OCI-LY1 (cell line): ENCODE measurements around the gene PLA2G2E.

ENCODE experiments used
- H2AFZ ChIP-seq: fragments of 200-600 bp; sonication (generic), shearing (Covaris generic); 2 replicates; pipeline ENCODE4 v1.6.0; 2014; ENCODE audit warnings: antibody characterized with exemption, mild to moderate bottlenecking, low read length
- H3F3A ChIP-seq: fragments of 200-600 bp; sonication (generic), shearing (Covaris generic); 2 replicates; pipeline ENCODE4 v1.6.0; 2014; ENCODE audit warnings: mild to moderate bottlenecking, antibody characterized with exemption, low read length, moderate library complexity; ENCODE audit not compliant: insufficient read depth
- H3K27ac ChIP-seq: fragments of 200-600 bp; sonication (generic); 2 replicates; pipeline ENCODE4 v1.5.1; 2014; ENCODE audit warnings: low read length, mixed run types, mild to moderate bottlenecking, low read depth; ENCODE audit not compliant: poor library complexity, severe bottlenecking
- H3K27me3 ChIP-seq: fragments of 200-600 bp; sonication (generic); 2 replicates; pipeline ENCODE4 v1.6.0; 2014; ENCODE audit warnings: antibody characterized with exemption, mild to moderate bottlenecking, low read length, moderate library complexity; ENCODE audit not compliant: insufficient read depth
- H3K36me3 ChIP-seq: fragments of 200-600 bp; sonication (generic); 2 replicates; pipeline ENCODE4 v1.6.1; 2014; ENCODE audit warnings: mild to moderate bottlenecking, antibody characterized with exemption, low read length, moderate library complexity, mixed read lengths; ENCODE audit not compliant: insufficient read depth
- H3K4me1 ChIP-seq: fragments of 200-600 bp; sonication (generic); 2 replicates; pipeline ENCODE4 v1.5.1; 2014; ENCODE audit warnings: mild to moderate bottlenecking, low read length, moderate library complexity; ENCODE audit not compliant: insufficient read depth, severe bottlenecking
- H3K4me2 ChIP-seq: fragments of 200-600 bp; sonication (generic), shearing (Covaris generic); 2 replicates; pipeline ENCODE4 v1.6.1; 2014; ENCODE audit warnings: low read length
- H3K4me3 ChIP-seq: fragments of 200-600 bp; sonication (generic); 2 replicates; pipeline ENCODE4 v1.5.1; 2014; ENCODE audit warnings: low read length, low read depth, mild to moderate bottlenecking, mixed read lengths; ENCODE audit not compliant: poor library complexity, severe bottlenecking
- H3K79me2 ChIP-seq: fragments of 200-600 bp; shearing (Covaris generic); 2 replicates; pipeline ENCODE4 v1.6.1; 2016; ENCODE audit warnings: mixed run types, low read length, mixed read lengths; ENCODE audit not compliant: insufficient read depth
- H3K9ac ChIP-seq: fragments of 200-600 bp; sonication (generic), shearing (Covaris generic); 2 replicates; pipeline ENCODE4 v1.6.1; 2014; ENCODE audit warnings: mild to moderate bottlenecking, low read length, mixed read lengths
- H3K9me2 ChIP-seq: fragments of 200-600 bp; sonication (generic), shearing (Covaris generic); 2 replicates; pipeline ENCODE4 v1.6.1; 2014; ENCODE audit warnings: low read depth, mild to moderate bottlenecking, low read length, mixed read lengths
- H3K9me3 ChIP-seq: fragments of 200-600 bp; shearing (Covaris generic); 2 replicates; pipeline ENCODE4 v1.6.1; 2014; ENCODE audit warnings: low read length, mixed read lengths
- H4K20me1 ChIP-seq: fragments of 200-600 bp; sonication (generic), shearing (Covaris generic); 2 replicates; pipeline ENCODE4 v1.6.0; 2016; ENCODE audit warnings: mild to moderate bottlenecking, low read length; ENCODE audit not compliant: insufficient read depth
- EZH2 ChIP-seq: fragments of 200-600 bp; sonication (generic), shearing (Covaris generic); IDR thresholded peaks from 2 replicates; pipeline ENCODE4 v1.8.0; 2017; ENCODE audit warnings: borderline replicate concordance, mixed run types, mild to moderate bottlenecking, antibody characterized with exemption, low read length, moderate library complexity, mixed read lengths
- TF ChIP-seq, protein P1 (sequence below): fragments of 200-600 bp; sonication (generic), shearing (Covaris generic); IDR thresholded peaks from 2 replicates; pipeline ENCODE4 v1.5.1; 2017; ENCODE audit warnings: mild to moderate bottlenecking, antibody characterized with exemption, low read length, moderate library complexity, mixed read lengths

Gene PLA2G2E

DNA sequence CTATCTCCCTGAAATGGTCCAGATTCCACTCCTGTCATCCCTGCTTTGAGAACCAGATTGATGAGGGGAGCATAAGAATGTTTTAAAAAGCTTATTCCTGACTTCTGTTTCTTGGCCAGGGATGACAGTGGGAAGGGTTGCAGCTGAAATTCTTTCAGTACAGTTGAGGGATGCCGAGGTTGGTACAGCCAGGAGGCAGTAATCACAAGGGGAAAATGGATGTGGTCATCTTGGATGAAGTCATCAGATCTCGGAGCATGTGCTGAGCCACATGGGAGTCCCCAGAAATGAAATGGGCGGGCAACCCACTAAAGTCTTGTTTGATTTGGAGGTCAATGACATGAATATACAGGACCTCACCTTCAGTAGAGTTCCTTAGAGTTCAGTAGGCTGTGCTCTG lies 18.7 kb upstream of the PLA2G2E start:
- Histone ChIP-seq H3K36me3 (no peaks in the 10 kb centered on the region), H3K4me1 (no peaks in the 10 kb centered on the region), H3K27me3 (no peaks in the 10 kb centered on the region)

DNA sequence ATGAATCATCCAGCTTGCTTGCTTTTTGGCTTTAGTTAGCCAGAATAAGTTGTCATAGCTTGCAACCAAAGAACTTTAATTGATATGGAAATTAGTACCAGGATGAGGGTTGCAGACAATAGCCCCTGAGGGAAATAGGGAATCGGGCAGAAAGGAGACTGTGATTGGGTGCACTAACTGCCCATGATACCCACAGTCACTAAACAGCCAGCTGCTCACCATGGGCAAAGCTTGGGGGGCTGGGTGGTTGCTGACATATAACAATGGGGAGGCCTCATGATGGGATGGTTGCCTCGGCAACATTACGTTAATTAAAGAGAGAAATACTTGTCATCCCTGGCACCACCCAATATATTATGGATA lies 17.8 kb upstream of the PLA2G2E start:
- H4K20me1 ChIP-seq = no peaks in the 10 kb centered on the region
- H3K27me3 ChIP-seq = no peaks in the 10 kb centered on the region
- no peaks in the 10 kb centered on the region for H3K9me3 ChIP-seq
- H3K4me1 ChIP-seq = no peaks in the 10 kb centered on the region
- H3F3A ChIP-seq = no peaks in the 10 kb centered on the region
- no peaks in the 10 kb centered on the region for H3K79me2 ChIP-seq
- no peak overlapping the region for H3K4me2 ChIP-seq
- H3K4me3 ChIP-seq = no peak overlapping the region
- no peaks in the 10 kb centered on the region for H3K36me3 ChIP-seq
- no peak overlapping the region for H3K9ac ChIP-seq
- TF ChIP-seq, protein P1, sequence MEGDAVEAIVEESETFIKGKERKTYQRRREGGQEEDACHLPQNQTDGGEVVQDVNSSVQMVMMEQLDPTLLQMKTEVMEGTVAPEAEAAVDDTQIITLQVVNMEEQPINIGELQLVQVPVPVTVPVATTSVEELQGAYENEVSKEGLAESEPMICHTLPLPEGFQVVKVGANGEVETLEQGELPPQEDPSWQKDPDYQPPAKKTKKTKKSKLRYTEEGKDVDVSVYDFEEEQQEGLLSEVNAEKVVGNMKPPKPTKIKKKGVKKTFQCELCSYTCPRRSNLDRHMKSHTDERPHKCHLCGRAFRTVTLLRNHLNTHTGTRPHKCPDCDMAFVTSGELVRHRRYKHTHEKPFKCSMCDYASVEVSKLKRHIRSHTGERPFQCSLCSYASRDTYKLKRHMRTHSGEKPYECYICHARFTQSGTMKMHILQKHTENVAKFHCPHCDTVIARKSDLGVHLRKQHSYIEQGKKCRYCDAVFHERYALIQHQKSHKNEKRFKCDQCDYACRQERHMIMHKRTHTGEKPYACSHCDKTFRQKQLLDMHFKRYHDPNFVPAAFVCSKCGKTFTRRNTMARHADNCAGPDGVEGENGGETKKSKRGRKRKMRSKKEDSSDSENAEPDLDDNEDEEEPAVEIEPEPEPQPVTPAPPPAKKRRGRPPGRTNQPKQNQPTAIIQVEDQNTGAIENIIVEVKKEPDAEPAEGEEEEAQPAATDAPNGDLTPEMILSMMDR = no peak
- TF ChIP-seq EZH2 = no peak
- no peak overlapping the region for H3K27ac ChIP-seq
- H3K9me2 ChIP-seq = no peaks in the 10 kb centered on the region
- H2AFZ ChIP-seq = no peak overlapping the region

More for the DNA sequence above, 18.7 kb upstream of the PLA2G2E start:
- TF ChIP-seq, protein P1 = no peak
- TF ChIP-seq EZH2 = no peak
- H4K20me1 ChIP-seq = no peaks in the 10 kb centered on the region
- no peaks in the 10 kb centered on the region for H3K79me2 ChIP-seq
- H3K9ac ChIP-seq = no peak overlapping the region
- H3K4me3 ChIP-seq = no peak overlapping the region
- no peak overlapping the region for H3K27ac ChIP-seq
- no peak overlapping the region for H2AFZ ChIP-seq
- no peak overlapping the region for H3K4me2 ChIP-seq
- no peaks in the 10 kb centered on the region for H3K9me2 ChIP-seq
- no peaks in the 10 kb centered on the region for H3F3A ChIP-seq
- no peaks in the 10 kb centered on the region for H3K9me3 ChIP-seq

DNA sequence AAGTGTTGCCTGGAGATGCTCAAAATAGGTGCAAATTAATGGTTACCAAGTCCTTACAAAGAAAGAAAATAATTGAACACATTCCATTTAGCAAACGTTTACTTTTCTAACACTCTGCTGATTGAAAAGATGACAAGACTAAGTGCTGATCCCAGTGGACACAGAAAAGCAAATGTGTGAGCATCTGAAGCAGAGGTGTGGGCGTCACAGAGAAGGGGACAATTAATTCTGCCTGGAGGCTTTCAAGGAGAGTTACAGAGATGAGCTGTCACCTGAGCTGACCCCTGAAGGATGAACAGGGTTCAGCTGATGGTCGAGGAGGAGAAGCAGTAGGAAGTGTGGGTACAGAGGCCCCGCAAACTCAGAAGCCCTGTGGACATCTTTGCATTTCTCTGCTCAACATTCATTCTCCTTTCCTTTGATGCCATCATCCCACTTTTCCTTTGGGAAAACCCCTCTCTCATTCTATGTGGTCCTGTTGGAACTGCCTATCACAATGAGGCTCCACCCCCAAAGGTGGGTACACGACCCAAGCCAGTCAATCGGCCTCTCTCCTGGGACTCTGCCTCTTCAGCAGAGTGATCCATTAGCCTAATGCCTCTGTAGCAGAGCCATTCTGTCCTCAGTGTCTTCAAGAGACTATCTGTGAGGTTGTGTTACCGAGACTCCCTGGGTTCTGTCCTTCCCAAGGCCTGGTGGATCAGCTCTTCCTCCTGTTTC lies 17.2 kb upstream of the PLA2G2E start:
- Histone ChIP-seq H3K79me2 (no peaks in the 10 kb centered on the region), H4K20me1 (no peaks in the 10 kb centered on the region), H3K27ac (no peak overlapping the region), H3K9me3 (no peaks in the 10 kb centered on the region), H3K4me1 (no peaks in the 10 kb centered on the region), H3K4me2 (no peak overlapping the region), H3K27me3 (no peaks in the 10 kb centered on the region), H3F3A (no peaks in the 10 kb centered on the region), H3K9ac (no peak overlapping the region), H3K36me3 (no peaks in the 10 kb centered on the region), H2AFZ (no peak overlapping the region), H3K4me3 (no peak overlapping the region), H3K9me2 (no peaks in the 10 kb centered on the region)
- TF ChIP-seq, protein P1 = no peak
- TF ChIP-seq EZH2 = no peak
